HPDE6-E6E7 (cell line): Measurements from ENCODE around the gene MRPL43.
"Not testable (repeated sequence)": the region's sequence is repeated elsewhere in the genome, so short reads cannot be mapped to it uniquely, and the experiment has no call there.

Experiments used
- DNase-seq: peaks from one replicate; pipeline ENCODE4 v3.0.0; 2011; ENCODE audit warnings: missing footprints; ENCODE audit errors: extremely low spot score

The MRPL43 gene

GRCh38 chr10:100983868-100984671 lies 3.2 kb downstream of the MRPL43 start:
- DNase-seq = no peak

GRCh38 chr10:100982916-100983830 lies 4.1 kb downstream of the MRPL43 start:
- no peak for DNase-seq

- no peak for DNase-seq
These were observed 6.0 kb downstream of the MRPL43 start for GRCh38 chr10:100981178-100981772.

GRCh38 chr10:100980711-100981110 lies 6.6 kb downstream of the MRPL43 start:
- no peak for DNase-seq

- no peak for DNase-seq
These were observed 7.0 kb downstream of the MRPL43 start for GRCh38 chr10:100980311-100980710.

- DNase-seq = no peak
These were observed 7.5 kb downstream of the MRPL43 start for GRCh38 chr10:100979791-100980272.

GRCh38 chr10:100978901-100979195 lies 8.4 kb downstream of the MRPL43 start:
- DNase-seq = no peak

- DNase-seq = no peak
These were observed 9.0 kb downstream of the MRPL43 start for GRCh38 chr10:100978121-100978900.

GRCh38 chr10:100977436-100977835 lies 9.9 kb downstream of the MRPL43 start:
- no peak for DNase-seq

GRCh38 chr10:100976906-100977305 lies 10.4 kb downstream of the MRPL43 start:
- DNase-seq = no peak

- not testable (repeated sequence) for DNase-seq
These were observed 11.9 kb downstream of the MRPL43 start for GRCh38 chr10:100975397-100975796.

GRCh38 chr10:100972904-100973535 lies 14.3 kb downstream of the MRPL43 start:
- no peak for DNase-seq

- DNase-seq = no peak
These were observed 15.0 kb downstream of the MRPL43 start for GRCh38 chr10:100972115-100972903.

- DNase-seq = no peak
These were observed 16.1 kb downstream of the MRPL43 start for GRCh38 chr10:100970914-100971811.

GRCh38 chr10:100970076-100970913 lies 17.0 kb downstream of the MRPL43 start:
- DNase-seq = no peak

GRCh38 chr10:100969187-100970075 lies 17.9 kb downstream of the MRPL43 start, which contains the start of gene SEMA4G:
TSS of gene SEMA4G (plus strand) at chr10:100969504. CDS start at chr10:100972913, 3,409 bp downstream.
- DNase-seq = peak; percentile 44

- no peak for DNase-seq
These were observed 18.5 kb downstream of the MRPL43 start for GRCh38 chr10:100968863-100969186.
